ENCODE data around the gene PTGDR.

Gene PTGDR, protein sequence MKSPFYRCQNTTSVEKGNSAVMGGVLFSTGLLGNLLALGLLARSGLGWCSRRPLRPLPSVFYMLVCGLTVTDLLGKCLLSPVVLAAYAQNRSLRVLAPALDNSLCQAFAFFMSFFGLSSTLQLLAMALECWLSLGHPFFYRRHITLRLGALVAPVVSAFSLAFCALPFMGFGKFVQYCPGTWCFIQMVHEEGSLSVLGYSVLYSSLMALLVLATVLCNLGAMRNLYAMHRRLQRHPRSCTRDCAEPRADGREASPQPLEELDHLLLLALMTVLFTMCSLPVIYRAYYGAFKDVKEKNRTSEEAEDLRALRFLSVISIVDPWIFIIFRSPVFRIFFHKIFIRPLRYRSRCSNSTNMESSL

DNA sequence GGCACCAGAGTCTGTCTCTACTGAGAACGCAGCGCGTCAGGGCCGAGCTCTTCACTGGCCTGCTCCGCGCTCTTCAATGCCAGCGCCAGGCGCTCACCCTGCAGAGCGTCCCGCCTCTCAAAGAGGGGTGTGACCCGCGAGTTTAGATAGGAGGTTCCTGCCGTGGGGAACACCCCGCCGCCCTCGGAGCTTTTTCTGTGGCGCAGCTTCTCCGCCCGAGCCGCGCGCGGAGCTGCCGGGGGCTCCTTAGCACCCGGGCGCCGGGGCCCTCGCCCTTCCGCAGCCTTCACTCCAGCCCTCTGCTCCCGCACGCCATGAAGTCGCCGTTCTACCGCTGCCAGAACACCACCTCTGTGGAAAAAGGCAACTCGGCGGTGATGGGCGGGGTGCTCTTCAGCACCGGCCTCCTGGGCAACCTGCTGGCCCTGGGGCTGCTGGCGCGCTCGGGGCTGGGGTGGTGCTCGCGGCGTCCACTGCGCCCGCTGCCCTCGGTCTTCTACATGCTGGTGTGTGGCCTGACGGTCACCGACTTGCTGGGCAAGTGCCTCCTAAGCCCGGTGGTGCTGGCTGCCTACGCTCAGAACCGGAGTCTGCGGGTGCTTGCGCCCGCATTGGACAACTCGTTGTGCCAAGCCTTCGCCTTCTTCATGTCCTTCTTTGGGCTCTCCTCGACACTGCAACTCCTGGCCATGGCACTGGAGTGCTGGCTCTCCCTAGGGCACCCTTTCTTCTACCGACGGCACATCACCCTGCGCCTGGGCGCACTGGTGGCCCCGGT, at the start of gene PTGDR:
Gene PTGDR, plus strand, starts transcription at position 198 of the 778 bp plus-strand sequence. Its CDS starts 117 bp downstream, at position 315.
- DNase-seq: peak; percentile 24

DNA sequence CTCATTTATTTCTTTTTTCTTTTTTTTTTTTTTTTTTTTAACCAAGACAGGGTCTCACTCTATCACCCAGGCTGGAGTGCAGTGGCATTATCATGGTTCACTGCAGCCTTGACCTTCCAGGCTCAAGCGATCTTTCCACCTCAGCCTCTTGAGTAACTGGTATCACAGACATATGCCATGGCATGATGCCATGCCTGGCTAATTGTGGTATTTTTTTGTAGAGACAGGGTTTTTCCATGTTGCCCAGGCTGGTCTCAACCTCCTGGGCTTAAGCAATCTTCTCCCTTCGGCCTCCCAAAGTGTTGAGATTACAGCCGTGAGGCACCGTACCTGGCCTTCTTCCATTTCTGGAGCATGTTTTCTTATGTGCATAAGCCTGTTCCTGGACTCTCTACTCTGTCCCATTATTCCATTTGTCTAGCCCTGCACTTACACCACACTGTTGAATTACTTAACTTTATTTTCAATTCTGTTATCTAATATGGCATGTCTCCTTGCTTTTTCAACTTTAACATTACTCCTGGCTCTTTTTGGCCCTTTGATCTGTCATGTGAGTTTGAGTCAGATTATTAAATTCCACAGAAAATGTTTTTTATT, 47.9 kb upstream of the PTGDR start:
- DNase-seq: no peak

DNA sequence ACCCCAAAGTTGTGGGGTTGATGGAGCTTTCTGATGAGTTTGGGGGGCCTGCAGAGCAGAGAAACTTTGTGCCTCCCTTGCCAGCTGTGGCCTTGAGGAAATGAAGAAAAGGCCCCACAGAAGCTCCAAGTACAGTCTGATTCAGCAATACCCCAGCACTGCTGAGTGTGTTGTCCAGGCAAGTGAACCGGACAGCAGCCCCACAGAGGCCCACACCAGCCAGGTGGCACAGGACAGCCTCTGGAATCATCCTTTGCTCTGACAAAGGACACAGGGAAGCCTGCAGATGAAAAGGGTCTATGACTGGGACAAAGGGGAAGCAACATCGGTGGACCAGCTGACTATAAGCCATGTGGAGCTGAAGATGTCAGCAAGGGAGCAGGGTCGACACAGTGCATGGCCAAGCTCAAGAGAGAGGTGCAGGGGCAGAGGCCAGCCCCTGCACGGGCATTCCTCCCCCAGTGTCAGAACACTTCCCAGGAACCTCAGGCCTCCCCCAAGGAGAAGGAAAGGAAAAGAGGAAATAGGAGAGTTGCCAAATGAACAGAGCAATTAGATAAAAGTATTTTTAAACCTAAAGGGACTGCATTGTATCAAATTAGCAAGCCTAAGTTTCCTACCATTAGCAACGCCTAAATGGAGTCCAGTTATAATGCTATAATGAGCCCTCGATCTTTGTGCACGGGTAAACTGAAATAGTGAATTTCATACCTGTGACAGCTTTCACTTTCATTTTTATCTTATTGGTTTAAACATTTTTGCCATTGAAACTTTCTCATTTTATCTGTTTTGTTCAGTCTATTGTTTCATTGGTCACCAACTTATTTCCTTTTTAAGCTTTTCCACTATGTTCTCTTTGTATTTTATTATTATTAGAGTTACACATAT, 46.3 kb upstream of the PTGDR start:
- peak; percentile 8 for DNase-seq

DNA sequence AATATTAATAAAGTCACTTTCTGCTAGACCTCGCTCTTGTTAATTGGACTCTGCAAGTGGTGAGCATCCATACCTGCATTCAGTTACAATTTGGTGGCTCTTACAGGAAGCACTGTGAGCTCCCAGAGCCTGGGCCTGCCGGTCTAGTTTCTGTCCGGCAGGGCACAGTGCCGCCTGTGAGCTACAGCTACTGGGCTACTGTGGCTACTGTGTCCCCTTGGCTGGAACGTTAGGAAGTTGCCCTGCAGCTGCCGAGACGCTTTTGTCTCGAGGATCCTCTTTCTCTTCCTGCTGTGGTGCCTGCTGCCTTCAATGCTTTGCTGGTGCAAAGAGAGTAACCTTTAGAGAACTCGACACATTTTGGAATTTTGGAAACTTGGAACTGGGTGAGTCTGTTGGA, 44.6 kb upstream of the PTGDR start:
- DNase-seq: no peak

DNA sequence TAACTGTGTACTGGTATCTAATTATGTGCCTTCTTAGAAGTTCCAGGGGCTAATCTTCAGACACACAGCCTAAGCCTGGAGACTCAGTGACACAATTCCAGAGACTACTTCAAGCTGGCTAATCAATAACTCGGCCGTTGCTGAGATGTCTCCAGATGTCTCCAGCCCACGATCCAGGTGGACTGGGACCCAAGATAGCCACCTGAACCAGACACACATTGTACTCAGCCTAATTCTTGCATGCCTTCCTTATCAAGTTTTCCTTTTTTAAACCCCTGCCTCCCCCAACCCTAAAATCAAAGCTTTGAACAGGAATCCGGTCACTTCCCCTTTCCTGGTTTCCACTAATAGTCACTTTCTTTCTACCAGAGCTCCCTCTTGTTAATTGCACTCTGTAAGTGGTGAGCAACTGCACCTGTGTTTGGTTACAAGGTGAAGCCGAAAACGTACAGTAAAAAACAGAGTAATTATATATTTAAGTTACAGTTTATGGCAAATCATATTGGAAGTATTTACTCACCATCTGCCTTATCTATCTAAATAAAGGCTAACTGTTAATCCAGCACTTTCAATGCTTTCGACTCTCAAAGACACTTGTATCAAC, 39.8 kb upstream of the PTGDR start:
- DNase-seq: no peak

DNA sequence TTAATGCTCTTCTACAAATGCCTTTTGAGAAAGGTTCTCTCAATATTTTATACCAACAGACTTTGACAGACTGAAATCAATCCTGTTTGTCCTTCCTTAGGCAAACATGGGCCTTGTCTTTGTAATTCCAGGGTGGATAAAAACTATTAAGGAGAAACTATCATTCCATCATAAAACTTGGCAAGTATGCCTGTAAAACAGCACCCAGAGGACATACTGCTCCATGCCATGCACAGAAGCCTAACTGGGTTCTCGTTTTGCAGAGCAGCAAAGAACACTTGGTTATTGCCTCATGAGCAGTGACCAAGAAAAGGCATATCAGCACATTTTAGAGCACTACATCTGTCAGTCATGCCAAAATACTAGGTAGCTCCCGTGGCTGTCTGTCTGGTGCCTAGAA, 33.8 kb upstream of the PTGDR start:
- no peak for DNase-seq

DNA sequence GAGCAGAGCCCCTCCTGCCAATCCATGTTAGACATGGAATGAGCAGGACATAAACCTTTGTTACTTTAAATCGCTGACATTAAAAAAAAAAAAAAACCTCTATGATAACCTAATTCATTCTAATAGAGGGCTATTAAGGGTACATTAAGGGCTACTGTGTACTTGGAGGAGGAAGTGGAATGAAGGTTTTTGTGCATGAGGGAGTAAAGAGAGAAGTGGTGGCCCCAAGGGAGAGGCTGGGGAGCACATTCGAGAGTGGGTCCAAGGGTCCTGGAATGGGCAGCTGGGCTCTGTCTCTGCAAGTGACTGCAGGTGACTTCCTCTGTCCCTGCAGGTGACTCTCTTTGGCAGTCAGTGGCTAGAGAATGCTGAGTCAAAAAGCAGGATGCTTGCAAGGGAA, 32.1 kb upstream of the PTGDR start:
- no peak for DNase-seq

DNA sequence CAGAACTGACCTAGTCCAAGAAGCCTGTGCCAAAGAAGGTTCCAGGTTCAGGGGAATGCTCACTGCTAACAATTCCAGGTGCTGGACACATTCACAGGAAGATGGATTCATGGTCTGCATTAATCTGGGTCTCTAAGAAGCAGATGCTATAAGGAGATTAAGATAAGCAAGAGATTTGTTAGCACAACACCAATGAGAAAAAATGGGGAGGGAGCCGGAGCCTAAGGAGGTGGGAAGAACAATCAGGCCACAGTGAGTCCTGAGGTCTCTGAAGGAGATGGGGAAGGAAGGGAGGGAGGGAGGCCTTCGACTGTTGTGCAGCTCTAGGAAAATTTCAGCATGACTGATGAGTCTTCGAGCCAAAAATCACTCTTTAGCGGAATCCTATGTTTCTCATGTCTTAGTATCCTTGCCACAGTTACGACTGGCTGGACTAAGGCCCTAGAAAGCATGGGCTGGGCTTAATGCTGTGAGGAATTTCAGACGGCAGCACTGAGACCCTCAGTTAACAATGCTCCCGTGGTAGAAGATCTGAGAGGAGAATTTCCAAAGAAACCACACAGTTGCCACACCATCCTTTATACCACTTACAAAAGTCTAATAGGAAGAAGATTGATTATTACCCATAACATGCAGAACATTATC, 31.5 kb upstream of the PTGDR start:
- DNase-seq: no peak

DNA sequence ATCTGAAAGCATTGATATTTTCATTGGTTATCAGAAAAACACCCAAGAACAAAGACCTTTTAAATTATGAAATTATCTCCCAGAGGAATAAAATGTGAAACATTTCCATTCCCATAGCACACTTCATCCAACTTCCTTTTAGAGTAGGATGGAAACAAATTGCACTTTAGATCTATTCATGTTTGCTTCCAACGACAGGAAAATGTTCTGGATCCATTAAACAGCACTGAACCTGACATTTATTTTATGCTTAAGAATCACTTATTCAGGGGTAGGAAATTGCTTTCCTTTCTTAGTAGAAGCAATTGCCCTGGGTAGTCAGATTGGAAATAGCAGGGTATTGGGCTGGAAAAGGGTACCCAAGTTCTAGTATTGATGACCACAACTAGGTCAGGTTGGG, 28.8 kb upstream of the PTGDR start:
- DNase-seq: no peak

DNA sequence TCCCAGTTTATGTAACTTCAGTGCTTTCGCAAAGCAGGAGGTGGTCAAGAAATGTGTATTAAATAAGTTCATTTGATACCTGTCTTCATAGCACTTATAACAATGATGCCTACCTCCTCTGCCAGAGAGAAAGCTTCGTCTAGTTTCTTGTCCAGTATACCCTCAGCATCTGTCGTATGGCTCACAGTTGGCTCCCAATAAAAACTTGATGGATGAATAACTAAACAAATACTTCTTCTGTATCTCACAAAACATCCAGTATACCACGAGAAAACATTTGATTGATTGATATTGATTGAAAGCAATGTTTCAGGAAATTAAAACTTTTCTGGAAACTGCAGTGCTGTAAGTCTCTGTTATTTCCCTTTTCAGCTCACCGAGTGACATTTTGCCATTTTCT, 26.9 kb upstream of the PTGDR start:
- DNase-seq: no peak

DNA sequence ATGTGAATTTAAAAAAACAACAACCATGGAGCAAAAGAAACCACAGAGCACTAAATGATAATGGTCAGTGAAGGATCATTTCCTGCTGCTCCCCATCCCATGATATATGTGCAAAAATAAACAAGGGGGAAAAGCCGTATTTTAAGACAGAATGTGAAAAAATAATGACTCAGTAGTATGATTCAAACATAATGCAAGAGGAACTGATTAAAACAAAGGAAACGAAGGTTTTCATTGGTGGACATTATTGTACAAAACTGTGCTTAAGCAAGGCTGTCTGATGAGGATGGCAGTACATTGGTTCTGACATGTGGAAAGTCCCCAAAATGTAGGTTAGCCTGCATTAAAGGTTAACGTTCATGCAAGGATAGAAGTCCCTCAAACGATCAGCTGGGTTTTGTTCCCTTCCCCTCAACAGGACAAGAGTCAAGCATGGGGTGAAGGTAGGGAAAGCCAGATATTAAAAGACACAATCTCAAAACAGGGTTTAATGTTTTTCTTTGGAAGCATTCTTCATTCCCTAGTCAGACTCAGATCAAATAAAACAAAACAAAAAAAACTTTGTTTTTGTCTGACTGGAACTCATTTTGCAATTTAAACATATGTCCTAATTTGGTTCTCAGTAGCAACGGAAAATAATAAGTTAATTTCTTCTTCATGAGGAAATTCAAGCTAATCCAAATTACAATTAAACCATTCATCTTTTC, 26.3 kb upstream of the PTGDR start:
- no peak for DNase-seq

DNA sequence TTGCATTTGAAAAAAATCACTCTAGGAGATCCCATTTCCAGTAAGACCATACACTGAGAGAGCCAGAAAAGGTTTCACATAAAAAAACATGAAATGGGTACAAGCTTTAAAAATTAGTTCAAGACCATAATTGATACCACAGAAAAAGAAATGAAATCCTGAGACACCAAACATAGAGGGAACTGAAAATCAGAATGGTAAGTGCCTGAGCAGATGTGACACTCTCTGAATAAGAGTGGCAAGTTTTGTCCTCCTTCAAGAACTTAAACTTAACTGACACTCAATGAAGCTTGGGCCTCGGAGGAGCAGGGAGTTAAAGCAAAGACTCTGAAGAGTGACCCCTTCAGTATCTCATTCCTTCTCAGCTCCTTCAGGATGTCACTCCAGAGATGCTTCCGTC, 23.2 kb upstream of the PTGDR start:
- no peak for DNase-seq

DNA sequence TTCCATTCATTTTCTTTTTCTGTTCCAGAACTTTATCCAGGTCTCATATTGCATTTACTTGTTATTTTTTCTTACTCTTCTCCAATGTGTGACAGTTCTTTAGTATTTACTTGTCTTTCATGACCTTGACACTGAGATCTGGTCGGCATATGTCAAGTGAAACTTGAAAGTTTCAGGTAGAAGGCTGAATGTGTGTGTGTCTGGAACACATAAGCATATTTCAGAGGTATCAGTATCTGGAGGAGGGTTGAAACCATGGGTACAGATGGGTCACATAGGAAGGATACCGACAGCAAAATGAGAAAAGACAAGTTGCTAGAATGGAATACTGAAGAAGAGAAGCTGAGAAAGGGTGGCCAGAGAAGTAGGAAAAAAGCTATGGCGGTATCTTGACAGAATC, 22.5 kb upstream of the PTGDR start:
- DNase-seq: no peak

DNA sequence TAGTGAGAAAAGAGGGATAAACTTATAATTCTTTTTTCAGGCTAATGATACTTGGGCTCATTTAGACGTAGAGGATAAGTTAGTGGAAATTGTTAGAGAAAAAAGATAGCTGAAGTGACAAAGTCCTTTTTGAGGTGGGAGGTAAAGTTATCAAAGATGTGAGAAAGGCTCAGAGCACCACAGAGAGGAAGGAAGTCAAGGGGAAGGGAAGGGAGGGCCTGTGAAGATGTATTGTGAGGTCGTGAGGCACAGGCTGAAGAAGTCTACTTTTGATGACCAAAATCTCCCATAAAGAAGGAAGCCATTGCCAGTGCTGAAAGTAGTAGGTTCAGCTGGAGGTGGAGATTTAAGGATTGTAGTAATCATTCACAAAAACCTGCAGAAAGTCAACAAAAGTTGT, 19.4 kb upstream of the PTGDR start:
- no peak for DNase-seq

DNA sequence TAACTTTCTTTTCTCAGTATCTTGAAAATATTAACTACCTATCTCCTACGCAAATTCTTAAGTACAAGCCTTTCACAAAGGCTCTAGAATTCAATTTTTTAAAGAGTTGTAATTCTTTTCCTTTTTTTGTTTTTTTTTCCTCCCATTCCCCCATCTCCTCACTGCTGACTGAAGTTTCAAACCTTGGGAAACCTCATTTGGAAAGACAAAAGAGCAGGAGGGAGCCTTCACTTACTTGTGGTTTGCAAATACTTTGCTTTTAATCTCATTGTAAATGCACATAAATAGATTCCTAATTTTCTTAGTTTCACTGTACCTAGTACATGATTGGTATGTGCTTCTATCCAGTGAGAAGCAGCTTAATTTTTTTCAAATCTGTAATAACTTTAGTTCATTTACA, 15.8 kb upstream of the PTGDR start:
- DNase-seq: no peak

DNA sequence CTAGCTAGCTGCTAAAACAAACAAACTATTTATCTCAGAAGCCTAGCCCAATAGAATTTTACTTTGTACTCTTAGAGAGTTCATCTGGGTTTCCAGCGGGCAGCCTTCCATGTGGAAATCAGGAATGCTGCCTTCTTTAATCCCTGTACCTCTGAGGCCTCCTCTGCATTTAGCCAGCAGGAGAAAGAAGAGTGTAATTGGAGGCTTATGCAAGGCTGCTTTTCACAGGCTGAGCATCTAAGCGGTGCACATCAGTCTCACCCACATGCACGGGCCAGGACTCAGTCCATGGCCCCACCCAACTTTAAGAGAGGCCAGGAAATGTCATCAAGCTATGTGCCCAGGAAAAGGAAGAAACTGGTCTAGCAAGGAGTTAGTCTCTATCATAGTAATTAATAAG, 14.0 kb upstream of the PTGDR start:
- no peak for DNase-seq

DNA sequence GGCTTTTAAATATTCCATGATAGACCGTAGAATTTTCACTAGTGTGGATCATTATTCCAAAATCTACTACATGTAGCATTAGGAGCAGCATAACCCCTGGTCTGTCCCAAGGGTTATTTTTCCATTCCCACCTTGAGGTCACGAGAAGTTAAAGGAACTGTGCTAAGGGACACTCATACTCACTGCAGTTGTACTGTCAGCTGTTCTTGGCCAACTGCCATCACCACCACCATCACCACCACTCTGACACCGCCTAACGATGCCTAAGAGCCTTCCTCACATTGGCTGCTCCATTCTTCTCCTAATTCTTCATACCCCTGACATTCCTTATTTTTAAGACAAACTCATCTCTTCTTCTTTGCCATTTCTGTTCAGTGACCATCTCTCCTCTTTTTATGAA, 13.4 kb upstream of the PTGDR start:
- no peak for DNase-seq

DNA sequence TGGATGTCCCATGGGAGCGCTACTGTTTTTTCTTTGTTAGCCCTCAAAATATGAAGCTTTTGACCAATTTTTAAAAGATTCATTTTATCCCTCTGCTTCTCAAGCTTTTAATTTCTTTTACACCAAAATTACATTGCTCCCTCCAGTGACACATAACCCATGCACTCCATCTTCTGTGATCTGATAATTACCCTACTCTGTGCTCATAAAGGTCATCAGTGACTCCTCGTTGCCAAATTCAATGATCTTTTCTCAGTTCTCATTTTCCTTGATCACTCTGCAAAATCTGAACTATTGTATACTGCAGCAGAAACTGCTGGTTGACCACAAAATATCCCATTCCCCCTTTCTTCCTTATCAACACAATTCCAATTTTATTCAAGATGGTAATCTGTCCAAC, 8.7 kb upstream of the PTGDR start:
- DNase-seq: no peak

DNA sequence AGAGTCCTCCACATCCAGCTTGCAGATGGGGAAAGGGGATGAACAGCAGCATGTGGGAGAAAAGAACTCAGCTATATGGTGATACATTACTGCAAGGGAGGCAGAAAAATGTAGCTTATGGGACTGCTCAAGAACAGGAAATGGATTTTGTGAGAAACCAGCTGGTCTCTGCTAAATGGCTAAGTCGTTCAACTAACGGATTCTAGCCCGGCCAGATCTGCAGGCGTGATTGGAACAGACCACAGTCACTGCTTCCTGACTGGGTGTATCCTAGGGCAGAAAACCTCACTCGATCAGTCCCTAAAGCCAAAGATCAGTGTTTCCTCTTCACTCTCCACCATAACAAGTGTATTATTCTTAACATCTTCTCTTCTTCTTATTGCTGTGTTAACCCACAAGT, 8.1 kb upstream of the PTGDR start:
- DNase-seq: no peak

DNA sequence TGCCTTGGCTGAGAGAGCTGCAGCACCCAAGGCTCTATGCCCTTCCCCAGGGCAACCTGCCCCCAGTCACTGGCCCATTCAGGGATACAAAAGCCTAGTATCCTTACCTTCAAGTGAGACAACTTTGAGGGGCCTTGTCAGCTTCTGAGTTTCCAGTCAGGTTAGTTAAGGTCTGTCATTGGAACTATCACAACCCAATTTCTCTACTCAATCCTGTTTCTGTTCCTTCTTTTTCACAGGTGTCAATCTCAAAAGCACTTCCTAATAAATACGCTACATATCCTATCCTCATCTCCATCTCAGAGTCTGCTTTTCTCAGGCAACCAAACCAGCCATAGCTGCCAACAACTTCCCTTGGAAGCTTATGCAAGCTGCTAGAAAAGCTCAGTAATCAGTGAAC, 4.9 kb upstream of the PTGDR start:
- DNase-seq: no peak

DNA sequence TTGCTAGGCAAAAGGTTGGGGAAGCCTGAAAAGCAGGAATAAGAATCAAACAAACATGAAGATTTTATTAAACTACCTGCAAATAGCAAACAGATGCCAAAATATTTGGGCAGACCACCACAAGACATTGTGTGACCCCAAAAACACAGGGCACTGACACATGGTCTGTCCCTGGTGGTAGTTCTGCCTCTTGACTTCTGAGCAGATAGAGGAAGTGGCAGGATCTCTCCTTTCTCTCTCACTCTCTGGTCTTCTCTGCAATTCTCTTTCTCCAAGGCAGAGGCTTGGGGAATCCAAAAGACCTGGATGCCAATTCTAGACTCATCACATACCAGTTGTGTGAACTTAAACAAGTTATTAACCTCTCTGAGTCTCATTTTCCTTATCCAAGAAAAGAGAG, 4.3 kb upstream of the PTGDR start:
- no peak for DNase-seq

DNA sequence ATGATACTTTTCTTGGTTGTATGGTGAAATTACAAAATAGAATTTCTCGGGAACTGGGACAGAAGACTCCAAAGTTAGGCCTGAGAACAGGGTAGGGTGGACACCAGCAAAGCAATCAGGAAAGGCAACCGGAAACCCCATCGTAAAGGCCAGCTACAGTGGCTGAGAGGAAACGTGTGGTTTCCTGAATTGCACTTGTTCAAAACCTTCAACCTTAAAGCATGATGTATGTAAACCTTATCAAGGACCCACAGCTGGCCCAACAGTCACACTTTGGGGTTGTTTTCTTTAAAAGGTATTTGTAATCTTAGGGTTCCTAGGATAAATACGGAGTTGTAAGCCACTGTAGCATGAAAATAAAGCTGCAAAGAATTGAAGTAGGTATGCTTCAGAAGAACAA, 2.2 kb upstream of the PTGDR start:
- no peak for DNase-seq
